ENCODE results near the gene IAH1. TPM values are rescaled to one million over a fixed set of nuclear protein-coding genes. Genes with fewer than 3 reads are reported as not detected.

IAH1 gene
- total RNA-seq, 1 donor: 52.1 TPM

- no peak for DNase-seq (ENCODE audit: insufficient read length, low spot score, missing footprints)
- no peak overlapping the region for H3K4me2 ChIP-seq (ENCODE audit: insufficient read depth, low read length)
- H4K20me1 ChIP-seq (ENCODE audit: insufficient read depth, low read length): peaks cover 2% of the 10 kb centered on the region
- H2AFZ ChIP-seq (ENCODE audit: low read length): no peak overlapping the region
- peaks cover 12% of the 10 kb centered on the region for H3K4me1 ChIP-seq (ENCODE audit: insufficient read depth, low read length)
- TF ChIP-seq CTCF (IDR thresholded peaks at IDR 0.05; ENCODE audit: extremely low read depth, low read depth, low read length): no peak
- H3K4me3 ChIP-seq (ENCODE audit: insufficient read depth, low read length): no peak overlapping the region
- no peaks in the 10 kb centered on the region for H3K9me3 ChIP-seq (ENCODE audit: low read depth, low read length)
- no peaks in the 10 kb centered on the region for H3K27me3 ChIP-seq (ENCODE audit: insufficient read depth, low read length)
- peaks cover 25% of the 10 kb centered on the region for H3K36me3 ChIP-seq (ENCODE audit: insufficient read depth, low read length)
- H3K79me2 ChIP-seq (ENCODE audit: insufficient read depth, low read length): peaks cover 25% of the 10 kb centered on the region
- no peak overlapping the region for H3K27ac ChIP-seq (ENCODE audit: low read depth, low read length)
Measured at GRCh38 chr2:9472511-9472910, 1.8 kb upstream of the IAH1 start.

GRCh38 chr2:9473308-9473984, 905 bp upstream of the IAH1 start:
- peaks cover 28% of the 10 kb centered on the region for H3K36me3 ChIP-seq (ENCODE audit: insufficient read depth, low read length)
- peak overlapping the region; percentile 89 for H3K4me2 ChIP-seq (ENCODE audit: insufficient read depth, low read length)

GRCh38 chr2:9473985-9474360, 378 bp upstream of the IAH1 start:
- H4K20me1 ChIP-seq (ENCODE audit: insufficient read depth, low read length): peaks cover 2% of the 10 kb centered on the region
- no peak for TF ChIP-seq CTCF (IDR thresholded peaks at IDR 0.05; ENCODE audit: extremely low read depth, low read depth, low read length)
- no peaks in the 10 kb centered on the region for H3K27me3 ChIP-seq (ENCODE audit: insufficient read depth, low read length)
- peak; percentile 87 for DNase-seq (ENCODE audit: insufficient read length, low spot score, missing footprints)
- H3K4me2 ChIP-seq (ENCODE audit: insufficient read depth, low read length): peak overlapping the region; percentile 89
- peaks cover 40% of the 10 kb centered on the region for H3K79me2 ChIP-seq (ENCODE audit: insufficient read depth, low read length)
- H2AFZ ChIP-seq (ENCODE audit: low read length): peak overlapping the region; percentile 89
- no peaks in the 10 kb centered on the region for H3K9me3 ChIP-seq (ENCODE audit: low read depth, low read length)
- H3K4me3 ChIP-seq (ENCODE audit: insufficient read depth, low read length): peak overlapping the region; percentile 82
- peaks cover 12% of the 10 kb centered on the region for H3K4me1 ChIP-seq (ENCODE audit: insufficient read depth, low read length)
- peak overlapping the region; percentile 78 for H3K27ac ChIP-seq (ENCODE audit: low read depth, low read length)
- peaks cover 30% of the 10 kb centered on the region for H3K36me3 ChIP-seq (ENCODE audit: insufficient read depth, low read length)

More at GRCh38 chr2:9473308-9473984, 905 bp upstream of the IAH1 start:
- DNase-seq (ENCODE audit: insufficient read length, low spot score, missing footprints): peak; percentile 80
- no peak for TF ChIP-seq CTCF (IDR thresholded peaks at IDR 0.05; ENCODE audit: extremely low read depth, low read depth, low read length)
- Histone ChIP-seq H3K27me3 (ENCODE audit: insufficient read depth, low read length) (no peaks in the 10 kb centered on the region), H3K79me2 (ENCODE audit: insufficient read depth, low read length) (peaks cover 35% of the 10 kb centered on the region), H3K4me3 (ENCODE audit: insufficient read depth, low read length) (peak overlapping the region; percentile 82), H4K20me1 (ENCODE audit: insufficient read depth, low read length) (peaks cover 2% of the 10 kb centered on the region), H3K27ac (ENCODE audit: low read depth, low read length) (peak overlapping the region; percentile 78), H3K4me1 (ENCODE audit: insufficient read depth, low read length) (peaks cover 12% of the 10 kb centered on the region), H2AFZ (ENCODE audit: low read length) (peak overlapping the region; percentile 89), H3K9me3 (ENCODE audit: low read depth, low read length) (no peaks in the 10 kb centered on the region)

- peaks cover 53% of the 10 kb centered on the region for H3K36me3 ChIP-seq (ENCODE audit: insufficient read depth, low read length)
- no peak overlapping the region for H2AFZ ChIP-seq (ENCODE audit: low read length)
- H3K27me3 ChIP-seq (ENCODE audit: insufficient read depth, low read length): no peaks in the 10 kb centered on the region
- no peak overlapping the region for H3K4me2 ChIP-seq (ENCODE audit: insufficient read depth, low read length)
- DNase-seq (ENCODE audit: insufficient read length, low spot score, missing footprints): no peak
- no peak overlapping the region for H3K27ac ChIP-seq (ENCODE audit: low read depth, low read length)
- H3K9me3 ChIP-seq (ENCODE audit: low read depth, low read length): no peaks in the 10 kb centered on the region
- TF ChIP-seq CTCF (IDR thresholded peaks at IDR 0.05; ENCODE audit: extremely low read depth, low read depth, low read length): no peak
- H3K4me1 ChIP-seq (ENCODE audit: insufficient read depth, low read length): peaks cover 21% of the 10 kb centered on the region
- H4K20me1 ChIP-seq (ENCODE audit: insufficient read depth, low read length): peaks cover 14% of the 10 kb centered on the region
- H3K79me2 ChIP-seq (ENCODE audit: insufficient read depth, low read length): peaks cover 69% of the 10 kb centered on the region
- H3K4me3 ChIP-seq (ENCODE audit: insufficient read depth, low read length): no peak overlapping the region
Measured at GRCh38 chr2:9477914-9478313, 3.6 kb downstream of the IAH1 start.

All from osteoblast (primary cell).